Skeletal muscle satellite cell (primary cell): ENCODE data around the gene ZNF280D.

ENCODE experiments used
- H3K27me3 ChIP-seq: 2 replicates; pipeline ENCODE4 v1.7.0; 2013; ENCODE audit warnings: low read length; ENCODE audit not compliant: control insufficient read depth, insufficient read depth
- H3K36me3 ChIP-seq: 2 replicates; pipeline ENCODE4 v1.7.0; 2013; ENCODE audit warnings: mild to moderate bottlenecking, control low read depth, low read length; ENCODE audit not compliant: insufficient read depth
- H3K4me1 ChIP-seq: 2 replicates; pipeline ENCODE4 v1.7.0; 2013; ENCODE audit warnings: low read length; ENCODE audit not compliant: control insufficient read depth, insufficient read depth
- H3K4me2 ChIP-seq: 2 replicates; pipeline ENCODE4 v1.7.0; 2013; ENCODE audit warnings: mild to moderate bottlenecking, low read length
- H3K4me3 ChIP-seq: 2 replicates; pipeline ENCODE4 v1.7.0; 2013; ENCODE audit warnings: low read length
- H3K9ac ChIP-seq: 2 replicates; pipeline ENCODE4 v1.7.0; 2013; ENCODE audit warnings: mild to moderate bottlenecking, low read depth, low read length, moderate library complexity
- H3K9me3 ChIP-seq: replicated peaks from 2 replicates; pipeline ENCODE4 v1.7.0; 2013; ENCODE audit warnings: mild to moderate bottlenecking, control low read depth, low read length

The ZNF280D gene

GRCh38 chr15:56732135-56732885, 999 bp downstream of the ZNF280D start:
- H3K27me3 ChIP-seq, result no peaks in the 10 kb centered on the region
- peaks cover 33% of the 10 kb centered on the region for H3K4me1 ChIP-seq
- peak overlapping the region; percentile 87 for H3K9ac ChIP-seq

GRCh38 chr15:56731548-56731947, 1.8 kb downstream of the ZNF280D start:
- Histone ChIP-seq H3K27me3 (no peaks in the 10 kb centered on the region), H3K9me3 (no peaks in the 10 kb centered on the region), H3K4me2 (peak overlapping the region; percentile 84), H3K4me3 (peak overlapping the region; percentile 77), H3K4me1 (peaks cover 33% of the 10 kb centered on the region), H3K9ac (peak overlapping the region; percentile 87), H3K36me3 (peaks cover 5% of the 10 kb centered on the region)

More at GRCh38 chr15:56732135-56732885, 999 bp downstream of the ZNF280D start:
- Histone ChIP-seq H3K4me3 (peak overlapping the region; percentile 77), H3K9me3 (no peaks in the 10 kb centered on the region), H3K4me2 (peak overlapping the region; percentile 84), H3K36me3 (peaks cover 5% of the 10 kb centered on the region)

GRCh38 chr15:56729561-56729960, 3.7 kb downstream of the ZNF280D start:
- H3K27me3 ChIP-seq, result no peaks in the 10 kb centered on the region
- no peak overlapping the region for H3K9ac ChIP-seq
- H3K36me3 ChIP-seq, result peaks cover 5% of the 10 kb centered on the region
- no peak overlapping the region for H3K4me3 ChIP-seq
- no peak overlapping the region for H3K4me2 ChIP-seq
- H3K4me1 ChIP-seq, result peaks cover 29% of the 10 kb centered on the region
- no peaks in the 10 kb centered on the region for H3K9me3 ChIP-seq

GRCh38 chr15:56725386-56725785, 7.9 kb downstream of the ZNF280D start:
- no peak overlapping the region for H3K4me2 ChIP-seq
- H3K27me3 ChIP-seq, result no peaks in the 10 kb centered on the region
- peaks cover 5% of the 10 kb centered on the region for H3K36me3 ChIP-seq
- peaks cover 5% of the 10 kb centered on the region for H3K4me1 ChIP-seq
- H3K9me3 ChIP-seq, result no peaks in the 10 kb centered on the region
- H3K4me3 ChIP-seq, result no peak overlapping the region
- H3K9ac ChIP-seq, result no peak overlapping the region

- no peaks in the 10 kb centered on the region for H3K27me3 ChIP-seq
- no peaks in the 10 kb centered on the region for H3K36me3 ChIP-seq
- H3K4me2 ChIP-seq, result no peak overlapping the region
- H3K4me1 ChIP-seq, result no peaks in the 10 kb centered on the region
- no peaks in the 10 kb centered on the region for H3K9me3 ChIP-seq
- no peak overlapping the region for H3K4me3 ChIP-seq
- no peak overlapping the region for H3K9ac ChIP-seq
Measured at GRCh38 chr15:56724232-56724631, 9.1 kb downstream of the ZNF280D start.

- no peak overlapping the region for H3K9ac ChIP-seq
- no peak overlapping the region for H3K4me2 ChIP-seq
- no peaks in the 10 kb centered on the region for H3K9me3 ChIP-seq
Measured at GRCh38 chr15:56723787-56724186, 9.5 kb downstream of the ZNF280D start.

GRCh38 chr15:56719774-56720555, 13.3 kb downstream of the ZNF280D start:
- H3K36me3 ChIP-seq, result no peaks in the 10 kb centered on the region
- no peaks in the 10 kb centered on the region for H3K4me1 ChIP-seq
- no peak overlapping the region for H3K9ac ChIP-seq
- H3K9me3 ChIP-seq, result no peaks in the 10 kb centered on the region
- H3K4me3 ChIP-seq, result no peak overlapping the region
- no peak overlapping the region for H3K4me2 ChIP-seq
- H3K27me3 ChIP-seq, result no peaks in the 10 kb centered on the region

More at GRCh38 chr15:56723787-56724186, 9.5 kb downstream of the ZNF280D start:
- no peaks in the 10 kb centered on the region for H3K27me3 ChIP-seq
- H3K4me1 ChIP-seq, result no peaks in the 10 kb centered on the region
- no peak overlapping the region for H3K4me3 ChIP-seq
- no peaks in the 10 kb centered on the region for H3K36me3 ChIP-seq

- H3K27me3 ChIP-seq, result no peaks in the 10 kb centered on the region
- no peak overlapping the region for H3K4me3 ChIP-seq
- H3K9me3 ChIP-seq, result no peaks in the 10 kb centered on the region
- no peak overlapping the region for H3K9ac ChIP-seq
- H3K4me2 ChIP-seq, result no peak overlapping the region
- no peaks in the 10 kb centered on the region for H3K36me3 ChIP-seq
- no peaks in the 10 kb centered on the region for H3K4me1 ChIP-seq
Measured at GRCh38 chr15:56719021-56719612, 14.2 kb downstream of the ZNF280D start.

GRCh38 chr15:56718560-56718959, 14.7 kb downstream of the ZNF280D start:
- no peaks in the 10 kb centered on the region for H3K27me3 ChIP-seq
- H3K4me2 ChIP-seq, result no peak overlapping the region
- no peaks in the 10 kb centered on the region for H3K36me3 ChIP-seq
- H3K9ac ChIP-seq, result no peak overlapping the region
- no peak overlapping the region for H3K4me3 ChIP-seq
- no peaks in the 10 kb centered on the region for H3K4me1 ChIP-seq
- no peaks in the 10 kb centered on the region for H3K9me3 ChIP-seq

GRCh38 chr15:56716334-56716733, 17.0 kb downstream of the ZNF280D start:
- Histone ChIP-seq H3K4me3 (no peak overlapping the region), H3K4me2 (no peak overlapping the region), H3K36me3 (no peaks in the 10 kb centered on the region), H3K27me3 (no peaks in the 10 kb centered on the region), H3K4me1 (no peaks in the 10 kb centered on the region), H3K9ac (no peak overlapping the region), H3K9me3 (no peaks in the 10 kb centered on the region)

GRCh38 chr15:56715220-56715619, 18.1 kb downstream of the ZNF280D start:
- Histone ChIP-seq H3K4me1 (no peaks in the 10 kb centered on the region), H3K4me3 (no peak overlapping the region), H3K9ac (no peak overlapping the region), H3K36me3 (no peaks in the 10 kb centered on the region), H3K4me2 (no peak overlapping the region), H3K27me3 (no peaks in the 10 kb centered on the region), H3K9me3 (no peaks in the 10 kb centered on the region)
